ENCODE data around the gene APEH. TPM values are rescaled to one million over a fixed set of nuclear protein-coding genes. Genes with fewer than 3 reads are reported as not detected.

Gene APEH
- 215 and 220 TPM in 2 replicates for total RNA-seq (2021)
- long read RNA-seq, transcript APEH-201 (22 exons, 3,220 nt) = major isoform, 758 of 1,154 reads
- long read RNA-seq, partial matches to known transcripts = 165 of 1,154 reads
- long read RNA-seq, other reads (novel, unspliced or antisense) = 231 of 1,154 reads

DNA sequence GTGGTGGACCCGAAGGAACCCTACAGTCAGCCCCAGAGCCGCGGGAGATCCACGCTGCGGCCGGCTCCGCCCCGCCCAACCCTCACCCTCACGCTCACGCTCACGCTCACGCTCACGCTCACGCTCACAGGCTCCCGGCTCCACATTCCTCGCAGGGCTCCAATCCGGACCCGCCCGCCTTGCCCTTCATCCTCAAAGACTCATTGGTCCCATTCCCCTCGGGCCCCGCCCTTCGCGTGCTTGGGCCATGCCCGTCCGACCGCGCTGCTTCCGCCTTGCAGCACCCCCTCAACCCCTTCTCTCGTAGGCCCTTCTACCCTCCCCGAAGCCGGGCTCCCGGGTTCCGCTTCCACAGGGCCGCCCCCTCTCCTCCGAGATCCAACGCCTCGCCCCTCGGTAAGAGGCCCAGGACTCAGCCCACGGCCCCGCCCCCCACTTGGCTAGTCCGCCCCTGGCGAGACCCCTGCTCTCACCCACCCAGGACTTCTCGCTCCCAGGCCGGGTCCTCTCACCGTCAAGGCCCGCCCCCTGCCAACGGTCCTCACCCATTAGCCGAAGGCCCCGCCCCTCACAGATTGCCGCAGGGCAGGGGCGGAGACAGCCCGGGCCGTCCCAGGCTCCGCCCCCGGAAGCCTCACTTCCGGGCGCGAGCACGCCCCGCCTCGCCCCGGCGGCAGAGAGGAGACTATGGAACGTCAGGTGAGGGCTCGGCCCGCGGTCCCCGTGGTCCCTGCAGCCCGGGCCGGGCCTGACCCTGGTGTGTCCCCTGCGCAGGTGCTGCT, at the start of gene APEH:
TSS of gene APEH (plus strand) at position 637 of the 782 bp plus-strand sequence. CDS start at position 688, 51 bp downstream.
- Histone ChIP-seq H4K8ac (replicated peaks; ENCODE audit: insufficient read length, low read depth, low read length) (no peak within 1 kb of the TSS), H3K14ac (ENCODE audit: insufficient read depth, low read length) (peak within 1 kb of the TSS; percentile 83), H3K9me3 (ENCODE audit: control insufficient read depth, low read depth, low read length) (no peaks in the 10 kb centered on the region), H3K4me2 (ENCODE audit: insufficient read depth, insufficient read length, low read length) (peak within 1 kb of the TSS; percentile 93), H3K18ac (ENCODE audit: insufficient read length, low read depth, low read length) (peak within 1 kb of the TSS; percentile 88), H3K4me1 (ENCODE audit: insufficient read depth, low read length) (no peaks in the 10 kb centered on the region; the same call in 1 of the 2 replicates), H3K27ac (ENCODE audit: insufficient read length, low read depth, low read length) (no peak within 1 kb of the TSS), H2BK5ac (ENCODE audit: insufficient read length, low read length) (no peak within 1 kb of the TSS), H3K23me2 (ENCODE audit: insufficient read length, low read depth, low read length, poor library complexity, severe bottlenecking) (peaks cover 8% of the 10 kb centered on the region), H2BK15ac (ENCODE audit: low read depth, low read length) (no peak within 1 kb of the TSS), H2BK120ac (ENCODE audit: low read depth, low read length, poor library complexity, severe bottlenecking) (no peak within 1 kb of the TSS), H2AFZ (ENCODE audit: low read length) (no peak within 1 kb of the TSS), H3K4ac (ENCODE audit: low read depth, low read length) (no peak within 1 kb of the TSS; the same call in 1 of the 2 replicates), H3K79me2 (ENCODE audit: insufficient read depth, low read length) (no peaks in the 10 kb centered on the region; the same call in 1 of the 2 replicates), H3T11ph (ENCODE audit: low read length) (no peak within 1 kb of the TSS), H4K20me1 (ENCODE audit: control insufficient read depth, insufficient read depth, insufficient read length) (no peaks in the 10 kb centered on the region), H3K79me1 (ENCODE audit: insufficient read depth, low read depth, low read length, poor library complexity, severe bottlenecking) (peaks cover 4% of the 10 kb centered on the region), H2BK20ac (ENCODE audit: low read depth, low read length, poor library complexity, severe bottlenecking) (no peak within 1 kb of the TSS), H4K5ac (ENCODE audit: insufficient read length, low read depth, low read length) (no peak within 1 kb of the TSS), H3K27me3 (ENCODE audit: insufficient read depth, low read length) (no peaks in the 10 kb centered on the region), H2AK5ac (ENCODE audit: insufficient read length, low read length) (no peak within 1 kb of the TSS), H3K23ac (ENCODE audit: insufficient read length, low read depth, low read length) (no peak within 1 kb of the TSS), H3K9ac (ENCODE audit: extremely low read depth, insufficient read length, low read length) (peak within 1 kb of the TSS; percentile 52), H3K56ac (ENCODE audit: insufficient read length, low read depth, low read length) (no peak within 1 kb of the TSS), H4K91ac (ENCODE audit: insufficient read length, low read depth, low read length) (no peak within 1 kb of the TSS), H2BK12ac (ENCODE audit: insufficient read length, low read depth, low read length) (no peak within 1 kb of the TSS)
- H3K27me3 Mint-ChIP-seq (ENCODE audit: low read depth) = no peaks in the 10 kb centered on the region; the same call in 1 of the 2 replicates
- H3K27ac Mint-ChIP-seq = peak within 1 kb of the TSS; percentile 93 to 99 (median 98)
- H3K4me1 Mint-ChIP-seq = peaks cover 12 to 17% of the 10 kb centered on the region in 2 experiments
- DNase-seq = peak; percentile 98
- peaks cover 23 to 30% (median 30%) of the 10 kb centered on the region in 3 experiments; a peak in 6 of 7 replicates for H3K36me3 Mint-ChIP-seq (ENCODE audit: insufficient read depth in 1 of 3, low read depth in 3 of 3)
- H3K9me3 Mint-ChIP-seq = no peaks in the 10 kb centered on the region
- no CpG with 5 or more reads among the region's 71 CpGs for WGBS (ENCODE audit: extremely low coverage, insufficient read length, low lambda C conversion rate)
- TF ChIP-seq, protein P1, sequence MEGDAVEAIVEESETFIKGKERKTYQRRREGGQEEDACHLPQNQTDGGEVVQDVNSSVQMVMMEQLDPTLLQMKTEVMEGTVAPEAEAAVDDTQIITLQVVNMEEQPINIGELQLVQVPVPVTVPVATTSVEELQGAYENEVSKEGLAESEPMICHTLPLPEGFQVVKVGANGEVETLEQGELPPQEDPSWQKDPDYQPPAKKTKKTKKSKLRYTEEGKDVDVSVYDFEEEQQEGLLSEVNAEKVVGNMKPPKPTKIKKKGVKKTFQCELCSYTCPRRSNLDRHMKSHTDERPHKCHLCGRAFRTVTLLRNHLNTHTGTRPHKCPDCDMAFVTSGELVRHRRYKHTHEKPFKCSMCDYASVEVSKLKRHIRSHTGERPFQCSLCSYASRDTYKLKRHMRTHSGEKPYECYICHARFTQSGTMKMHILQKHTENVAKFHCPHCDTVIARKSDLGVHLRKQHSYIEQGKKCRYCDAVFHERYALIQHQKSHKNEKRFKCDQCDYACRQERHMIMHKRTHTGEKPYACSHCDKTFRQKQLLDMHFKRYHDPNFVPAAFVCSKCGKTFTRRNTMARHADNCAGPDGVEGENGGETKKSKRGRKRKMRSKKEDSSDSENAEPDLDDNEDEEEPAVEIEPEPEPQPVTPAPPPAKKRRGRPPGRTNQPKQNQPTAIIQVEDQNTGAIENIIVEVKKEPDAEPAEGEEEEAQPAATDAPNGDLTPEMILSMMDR (conservative IDR thresholded peaks at IDR 0.05) = no peak
- peak within 1 kb of the TSS; percentile 94 to 95 for H3K4me3 Mint-ChIP-seq
